NOMO-1 (cell line): ENCODE data around the gene TCIRG1.
A peak's percentile ranks its signal among the peaks of the same experiment; 100 is the strongest.

Source experiments
- DNase-seq, 2 experiments: peaks; one replicate each; lab custom pipeline; 2025; ENCODE audit not compliant: unreplicated experiment in 2 of 2; lab: John Stamatoyannopoulos, UW

The TCIRG1 gene

GRCh38 chr11:68049509-68050370, 10.9 kb downstream of the TCIRG1 start:
- no peak for DNase-seq

- no peak for DNase-seq
These were observed 11.6 kb downstream of the TCIRG1 start for GRCh38 chr11:68050371-68050841.

- no peak for DNase-seq
These were observed 12.6 kb downstream of the TCIRG1 start for GRCh38 chr11:68051191-68052136.

DNA sequence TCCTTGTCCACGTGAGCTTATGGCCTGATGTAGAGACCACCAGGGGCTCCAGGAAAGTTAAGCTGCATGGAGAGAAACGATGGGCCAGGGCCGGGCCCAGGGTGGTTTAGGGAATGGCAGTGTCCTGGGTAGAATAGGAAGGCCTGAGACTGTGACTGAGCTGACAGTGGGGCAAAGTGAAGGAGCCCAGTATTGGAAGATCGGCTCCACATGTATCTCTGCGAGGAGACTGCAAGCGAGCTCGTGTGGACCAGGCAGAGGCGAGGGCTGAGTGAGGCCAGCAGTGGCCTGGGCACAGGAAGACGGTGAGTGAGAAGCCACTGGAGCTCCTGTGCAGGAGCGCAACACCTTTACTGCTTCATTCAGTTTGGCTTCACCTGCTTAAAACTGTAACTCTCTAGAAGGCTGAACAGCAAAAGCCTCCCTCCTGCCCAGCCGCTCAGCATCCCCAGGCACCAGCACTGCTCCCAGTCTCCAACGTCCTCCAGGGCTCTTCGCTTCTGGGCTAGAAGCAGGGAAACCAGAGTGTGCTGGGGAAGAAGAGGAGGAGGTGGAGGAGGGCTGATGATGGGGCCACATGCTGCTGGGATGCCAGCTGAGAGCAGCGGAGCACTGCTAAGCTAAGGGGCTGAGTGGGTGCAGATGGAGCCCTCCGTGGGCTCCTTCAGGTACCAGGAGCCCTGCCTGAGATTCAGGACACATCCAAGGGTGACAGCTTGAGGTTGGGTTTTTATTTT, 13.5 kb downstream of the TCIRG1 start:
- DNase-seq: no peak

- DNase-seq: no peak
These were observed 14.3 kb downstream of the TCIRG1 start for GRCh38 chr11:68053117-68053516.

GRCh38 chr11:68053981-68054812, 15.4 kb downstream of the TCIRG1 start:
- no peak for DNase-seq

DNA sequence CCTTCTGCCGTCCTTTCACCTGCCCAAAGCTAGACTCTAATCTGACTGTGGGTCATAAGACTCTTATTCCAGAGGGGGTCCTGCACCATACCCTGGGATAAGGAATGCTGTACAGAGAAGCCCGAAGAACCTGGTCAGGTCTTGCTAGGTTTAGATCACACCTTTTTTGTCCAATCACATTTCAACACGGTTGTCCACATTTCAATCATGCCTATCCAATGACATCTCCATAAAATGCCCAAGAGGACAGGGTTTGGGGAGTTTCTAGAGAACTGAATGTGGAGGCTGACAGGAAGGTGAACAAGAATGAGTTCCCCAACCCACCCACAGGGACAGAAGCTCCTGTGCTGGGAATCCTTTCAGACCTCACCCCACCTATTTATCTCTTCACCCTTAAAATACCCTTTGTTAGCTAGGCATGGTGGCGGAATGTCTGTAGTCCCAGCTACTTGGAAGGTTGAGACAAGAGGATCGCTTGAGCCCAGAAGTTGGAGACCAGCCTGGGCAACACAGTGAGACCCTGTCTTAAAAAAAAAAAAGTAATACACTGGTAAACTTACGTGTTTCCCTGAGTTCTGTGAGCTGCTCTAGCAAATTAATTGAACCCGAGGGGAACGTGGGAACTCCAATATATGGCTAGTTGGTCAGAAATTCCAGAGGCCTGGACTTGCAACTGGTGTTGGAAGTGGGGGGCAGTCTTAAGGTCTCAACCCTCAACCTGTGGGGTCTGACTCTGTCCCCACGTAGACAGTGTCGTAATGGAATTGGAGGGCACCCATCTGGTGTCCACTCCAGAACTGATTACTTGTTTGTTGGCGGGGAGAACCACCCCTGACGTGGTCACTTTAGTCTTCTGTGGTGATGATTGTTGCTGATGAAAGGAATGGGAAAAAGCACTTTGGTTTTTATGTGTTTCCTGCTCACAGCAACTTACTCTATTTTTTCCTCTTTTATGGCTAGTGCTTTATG, 17.8 kb downstream of the TCIRG1 start:
- no peak for DNase-seq

DNA sequence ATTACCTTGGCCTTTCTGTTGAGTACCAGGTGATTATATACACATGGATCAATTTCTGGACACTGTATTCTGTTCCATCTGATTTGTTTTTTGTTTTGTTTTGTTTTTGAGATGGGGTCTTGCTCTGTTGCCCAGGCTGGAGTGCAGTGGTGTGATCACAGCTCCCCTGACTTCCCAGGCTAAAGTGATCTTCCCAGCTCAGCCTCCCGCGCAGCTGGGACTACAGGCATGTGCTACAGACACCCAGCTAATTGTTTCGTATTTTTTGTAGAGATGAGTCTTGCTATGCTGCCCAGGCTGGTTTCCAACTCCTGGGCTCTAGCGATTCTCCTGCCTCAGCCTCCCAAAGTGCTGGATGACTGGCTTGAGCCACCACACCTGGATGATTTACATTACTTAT, 19.0 kb downstream of the TCIRG1 start:
- DNase-seq: no peak

GRCh38 chr11:68061508-68061907, 22.7 kb downstream of the TCIRG1 start:
- DNase-seq: no peak

GRCh38 chr11:68064926-68065325, 26.1 kb downstream of the TCIRG1 start:
- no peak for DNase-seq

DNA sequence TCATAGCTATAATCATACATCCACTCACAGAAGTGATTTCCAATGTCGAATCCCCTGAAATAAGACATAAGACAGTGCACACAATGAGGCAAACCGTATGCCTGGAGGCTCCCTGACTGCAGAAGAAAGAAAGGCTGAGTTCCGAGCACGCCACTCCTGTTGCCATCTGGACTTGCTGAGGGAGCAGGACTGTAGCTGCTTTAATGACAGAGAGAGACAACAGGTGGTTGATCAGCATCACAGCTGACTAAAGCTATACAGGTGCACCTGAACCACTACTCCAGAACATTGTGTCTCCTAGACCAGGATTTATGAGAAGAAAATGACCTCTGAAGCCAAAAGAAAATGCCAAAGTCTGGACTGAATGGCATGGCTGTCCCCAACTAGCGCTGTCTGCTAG, 27.0 kb downstream of the TCIRG1 start:
- DNase-seq: no peak

- no peak for DNase-seq
These were observed 27.9 kb downstream of the TCIRG1 start for GRCh38 chr11:68066742-68067141.

DNA sequence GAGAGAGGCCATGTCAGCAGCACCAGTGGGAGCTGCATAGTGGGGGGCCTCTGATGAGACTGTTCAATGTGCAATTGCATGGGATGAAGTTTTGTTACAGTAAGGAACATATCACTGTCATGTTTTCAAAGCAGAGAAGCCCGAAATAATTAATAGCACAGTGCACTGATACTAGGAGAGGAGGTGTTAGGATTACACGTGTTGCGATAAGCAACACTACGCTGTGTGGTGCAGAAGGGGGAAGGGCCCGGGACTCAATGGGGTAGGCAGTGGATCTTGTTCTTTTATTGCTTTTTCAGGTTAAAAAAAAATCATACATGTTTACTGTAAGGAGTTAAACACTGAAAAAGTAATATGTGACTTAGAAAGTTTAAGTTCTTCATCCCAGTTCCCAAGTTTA, 29.2 kb downstream of the TCIRG1 start:
- DNase-seq: no peak

- DNase-seq: peak in 1 of 2 experiments; percentile 5
These were observed 32.6 kb downstream of the TCIRG1 start for GRCh38 chr11:68071281-68072048.

- no peak for DNase-seq
These were observed 35.9 kb downstream of the TCIRG1 start for GRCh38 chr11:68074584-68075352.

DNA sequence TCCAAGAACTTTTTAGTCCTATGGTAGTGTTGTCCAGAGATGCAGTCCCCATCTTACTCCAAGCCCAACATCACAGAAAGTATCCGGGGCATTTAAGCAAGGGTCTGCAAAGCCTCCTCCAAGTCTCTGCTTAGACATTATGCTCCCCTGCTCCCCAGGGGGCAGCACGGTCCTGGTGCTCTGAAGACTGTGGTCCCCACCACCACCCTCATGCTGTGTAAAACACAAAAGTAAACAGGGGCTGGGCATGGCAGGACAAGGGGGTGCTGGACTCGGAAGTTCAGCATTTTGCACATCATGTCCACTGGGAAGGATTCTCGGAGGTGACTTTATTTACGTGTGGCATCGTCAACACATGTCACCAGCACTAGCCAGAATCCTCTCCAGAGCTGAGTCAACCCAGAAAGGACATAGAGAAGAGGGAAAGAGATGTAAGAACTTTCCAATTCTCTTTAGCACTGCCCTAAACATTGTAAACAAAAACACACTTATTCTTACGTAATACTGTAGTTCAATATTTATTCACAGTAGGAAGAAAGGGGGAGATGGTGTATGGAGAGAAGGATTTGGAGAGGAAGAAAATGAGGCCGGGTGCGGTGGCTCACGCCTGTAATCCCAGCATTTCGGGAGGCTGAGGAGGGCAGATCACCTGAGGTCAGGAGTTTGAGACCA, 37.7 kb downstream of the TCIRG1 start:
- no peak for DNase-seq
